ENCODE results near the gene ACVR1.

ACVR1 gene

DNA sequence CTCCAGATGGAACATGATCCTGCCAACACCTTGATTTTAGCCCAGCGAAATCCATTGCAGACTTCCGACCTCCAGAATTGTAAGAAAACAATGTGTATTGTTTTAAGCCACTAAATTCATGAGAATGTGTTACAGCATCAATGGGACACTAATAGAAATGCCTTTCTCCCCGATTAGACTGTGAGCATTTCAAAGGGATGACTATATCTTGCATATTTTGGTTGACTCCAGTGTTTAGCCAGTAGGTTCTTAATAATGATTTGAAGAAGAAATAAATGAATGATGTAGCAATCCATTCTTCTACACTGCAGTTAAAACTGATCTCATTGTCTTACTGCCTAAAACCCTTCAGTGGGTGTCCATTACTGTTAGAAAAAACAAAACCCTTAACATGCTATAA is 180.1 kb downstream of the ACVR1 start:
- no peak for DNase-seq

DNA sequence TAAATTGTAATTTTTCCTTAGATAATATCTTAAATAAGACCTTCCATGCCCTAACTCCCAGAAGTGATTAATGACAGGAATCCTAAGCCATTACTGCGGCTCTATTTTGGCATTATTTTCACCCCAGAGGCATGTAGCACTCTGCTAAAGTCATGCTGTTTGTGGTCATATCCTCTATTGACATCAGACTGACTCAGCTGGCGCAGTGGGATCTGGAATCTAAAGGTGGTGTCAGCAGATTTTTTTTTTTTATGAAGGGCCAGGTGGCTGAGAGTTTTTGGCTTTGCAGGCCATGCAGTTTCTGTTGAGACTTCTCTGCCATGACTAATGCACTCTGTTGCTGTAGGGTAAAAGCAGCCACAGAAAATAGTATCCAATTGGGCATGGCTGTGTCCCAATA is 183.4 kb downstream of the ACVR1 start:
- no peak for DNase-seq

DNA sequence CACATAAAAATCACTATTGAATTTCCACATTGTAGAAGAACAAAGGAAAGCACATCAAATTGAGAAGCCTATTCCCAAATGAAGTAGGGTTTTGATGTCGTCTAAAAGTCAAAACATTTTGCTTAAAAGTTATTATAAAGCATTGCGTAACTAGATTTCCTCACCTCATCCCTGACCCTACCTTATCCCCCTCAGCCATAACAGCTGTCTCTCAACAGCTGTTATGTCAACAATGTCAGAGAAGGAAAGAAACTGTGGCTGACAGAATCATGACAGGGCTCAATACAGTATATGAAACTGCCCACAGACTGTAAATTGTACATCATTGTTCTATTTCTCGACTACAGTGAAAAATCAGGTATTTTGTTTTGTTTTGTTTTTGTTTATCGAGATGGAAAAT is 184.4 kb downstream of the ACVR1 start:
- no peak for DNase-seq

DNA sequence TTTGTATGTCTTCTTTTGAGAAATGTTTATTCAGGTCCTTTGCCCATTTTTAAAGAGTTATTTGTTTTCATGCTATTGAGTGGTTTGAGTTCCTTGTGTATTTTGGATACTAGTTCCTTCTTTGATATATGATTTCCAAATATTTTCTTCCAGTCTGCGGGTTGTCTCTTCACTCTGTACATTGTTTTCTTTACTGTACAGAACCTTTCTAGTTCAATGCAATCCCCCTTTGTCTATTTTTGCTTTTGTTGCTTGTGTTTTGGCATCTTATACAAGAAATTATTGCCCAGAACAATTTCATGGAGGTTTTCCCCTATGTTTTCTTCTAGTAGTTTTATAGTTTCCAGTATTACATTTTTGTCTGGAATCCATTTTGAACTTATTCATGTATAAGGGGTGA is 185.0 kb downstream of the ACVR1 start:
- no peak for DNase-seq
